ENCODE measurements around the gene ARHGDIA. TPM values are rescaled to one million over a fixed set of nuclear protein-coding genes. Genes with fewer than 3 reads are reported as not detected.

Gene ARHGDIA
- total RNA-seq, 1 experiment from 2014 or later = 667 TPM

DNA sequence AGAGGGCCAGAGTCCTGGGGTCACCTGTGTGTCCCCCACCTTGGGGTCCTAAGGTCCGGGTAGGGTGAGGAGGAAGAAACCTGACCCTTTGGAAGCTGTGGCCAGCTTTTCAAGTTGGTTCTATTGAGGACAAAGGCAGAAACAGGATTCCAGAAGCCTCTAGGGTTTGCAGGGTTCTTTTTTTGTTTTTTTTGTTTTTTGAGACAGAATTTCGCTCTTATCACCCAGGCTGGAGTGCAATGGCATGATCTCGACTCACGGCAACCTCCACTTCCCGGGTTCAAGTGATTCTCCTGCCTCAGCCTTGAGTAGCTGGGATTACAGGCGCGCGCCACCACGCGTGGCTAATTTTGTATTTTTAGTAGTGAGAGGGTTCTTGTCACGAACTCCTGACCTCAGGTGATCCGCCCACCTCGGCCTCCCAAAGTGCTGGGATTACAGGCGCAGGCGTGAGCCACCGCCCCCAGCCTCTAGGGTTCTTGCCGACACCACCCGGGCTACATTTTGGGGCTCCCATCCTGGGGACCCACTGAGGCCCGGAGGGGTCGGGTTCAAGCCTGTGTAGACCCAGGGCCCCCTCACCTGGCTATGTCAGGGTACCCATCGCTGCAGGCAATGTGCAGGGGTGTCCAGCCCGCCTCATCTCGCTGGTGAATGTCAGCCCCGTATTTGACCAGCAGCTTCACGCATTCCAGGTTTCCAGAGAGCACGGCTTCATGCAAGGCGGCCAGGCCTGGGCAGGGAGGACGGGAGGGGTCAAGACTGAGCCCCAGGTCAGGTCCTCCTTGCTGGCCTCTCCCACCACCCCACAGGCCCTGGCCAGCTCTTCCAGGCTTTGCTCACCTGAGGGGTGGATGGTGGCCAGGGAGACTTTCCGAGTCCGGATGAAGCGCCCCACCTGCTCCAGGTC lies 37.0 kb downstream of the ARHGDIA start:
- DNase-seq (ENCODE audit: low spot score) = no peak
- H3K36me3 ChIP-seq (ENCODE audit: insufficient read depth, low read length, poor library complexity, severe bottlenecking) = no peaks in the 10 kb centered on the region
- H3K9me3 ChIP-seq (ENCODE audit: low read depth, low read length, poor library complexity, severe bottlenecking) = no peaks in the 10 kb centered on the region
- POLR2A ChIA-PET (ENCODE audit: low non-redundant PET) = interaction anchor here (0.6 kb wide), 1 partner anchor 216 kb away, joined by 3 read pairs; no protein-coding TSS in a partner anchor
- H3K4me3 ChIP-seq (ENCODE audit: low read depth, low read length, poor library complexity, severe bottlenecking) = peak overlapping the region; percentile 76
- no peak for TF ChIP-seq EZH2 (IDR thresholded peaks at IDR 0.05; ENCODE audit: borderline replicate concordance, low read depth, low read length, poor library complexity, severe bottlenecking)
- TF ChIP-seq, protein P1, sequence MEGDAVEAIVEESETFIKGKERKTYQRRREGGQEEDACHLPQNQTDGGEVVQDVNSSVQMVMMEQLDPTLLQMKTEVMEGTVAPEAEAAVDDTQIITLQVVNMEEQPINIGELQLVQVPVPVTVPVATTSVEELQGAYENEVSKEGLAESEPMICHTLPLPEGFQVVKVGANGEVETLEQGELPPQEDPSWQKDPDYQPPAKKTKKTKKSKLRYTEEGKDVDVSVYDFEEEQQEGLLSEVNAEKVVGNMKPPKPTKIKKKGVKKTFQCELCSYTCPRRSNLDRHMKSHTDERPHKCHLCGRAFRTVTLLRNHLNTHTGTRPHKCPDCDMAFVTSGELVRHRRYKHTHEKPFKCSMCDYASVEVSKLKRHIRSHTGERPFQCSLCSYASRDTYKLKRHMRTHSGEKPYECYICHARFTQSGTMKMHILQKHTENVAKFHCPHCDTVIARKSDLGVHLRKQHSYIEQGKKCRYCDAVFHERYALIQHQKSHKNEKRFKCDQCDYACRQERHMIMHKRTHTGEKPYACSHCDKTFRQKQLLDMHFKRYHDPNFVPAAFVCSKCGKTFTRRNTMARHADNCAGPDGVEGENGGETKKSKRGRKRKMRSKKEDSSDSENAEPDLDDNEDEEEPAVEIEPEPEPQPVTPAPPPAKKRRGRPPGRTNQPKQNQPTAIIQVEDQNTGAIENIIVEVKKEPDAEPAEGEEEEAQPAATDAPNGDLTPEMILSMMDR (conservative IDR thresholded peaks at IDR 0.05; ENCODE audit: low read depth, low read length) = no peak
- H3K27ac ChIP-seq (ENCODE audit: low read depth, low read length, poor library complexity, severe bottlenecking) = peak overlapping the region; percentile 98
- peaks cover 9% of the 10 kb centered on the region for H3K4me1 ChIP-seq (ENCODE audit: insufficient read depth, low read length, poor library complexity, severe bottlenecking)
- CTCF ChIA-PET = no interaction called here
- no peaks in the 10 kb centered on the region for H3K27me3 ChIP-seq (replicated peaks; ENCODE audit: insufficient read depth, low read depth, low read length, poor library complexity)
- intact Hi-C loops (cut with micrococcal nuclease; ENCODE audit: unreplicated experiment) = no loop called here
- BruUV-seq (replicated peaks) = no TSS peak

- no peak for TF ChIP-seq EZH2 (IDR thresholded peaks at IDR 0.05; ENCODE audit: borderline replicate concordance, low read depth, low read length, poor library complexity, severe bottlenecking)
- TF ChIP-seq, protein P1 (conservative IDR thresholded peaks at IDR 0.05; ENCODE audit: low read depth, low read length) = no peak
- H3K9me3 ChIP-seq (ENCODE audit: low read depth, low read length, poor library complexity, severe bottlenecking) = no peaks in the 10 kb centered on the region
- no peaks in the 10 kb centered on the region for H3K36me3 ChIP-seq (ENCODE audit: insufficient read depth, low read length, poor library complexity, severe bottlenecking)
- intact Hi-C loops (cut with micrococcal nuclease; ENCODE audit: unreplicated experiment) = no loop called here
- BruUV-seq (replicated peaks) = TSS peak; percentile 84
- DNase-seq (ENCODE audit: low spot score) = peak; percentile 97
- H3K4me3 ChIP-seq (ENCODE audit: low read depth, low read length, poor library complexity, severe bottlenecking) = peak within 1 kb of the TSS; percentile 86
- H3K27ac ChIP-seq (ENCODE audit: low read depth, low read length, poor library complexity, severe bottlenecking) = peak within 1 kb of the TSS; percentile 98
- CTCF ChIA-PET = no interaction called here
- H3K27me3 ChIP-seq (replicated peaks; ENCODE audit: insufficient read depth, low read depth, low read length, poor library complexity) = no peaks in the 10 kb centered on the region
- POLR2A ChIA-PET (ENCODE audit: low non-redundant PET) = interaction anchor here (0.6 kb wide), 1 partner anchor 528 kb away, joined by 4 read pairs; no protein-coding TSS in a partner anchor
- H3K4me1 ChIP-seq (ENCODE audit: insufficient read depth, low read length, poor library complexity, severe bottlenecking) = peaks cover 9% of the 10 kb centered on the region
Observed at GRCh38 chr17:81833160-81833920, 37.8 kb downstream of the ARHGDIA start, which contains the start of gene MCRIP1. Gene MCRIP1 (minus strand): TSS chr17:81833291. CDS start chr17:81824506, 8,785 bp downstream.

- Histone ChIP-seq H3K27ac (ENCODE audit: low read depth, low read length, poor library complexity, severe bottlenecking) (peak overlapping the region; percentile 84), H3K9me3 (ENCODE audit: low read depth, low read length, poor library complexity, severe bottlenecking) (no peaks in the 10 kb centered on the region), H3K4me1 (ENCODE audit: insufficient read depth, low read length, poor library complexity, severe bottlenecking) (peaks cover 9% of the 10 kb centered on the region), H3K36me3 (ENCODE audit: insufficient read depth, low read length, poor library complexity, severe bottlenecking) (no peaks in the 10 kb centered on the region), H3K27me3 (replicated peaks; ENCODE audit: insufficient read depth, low read depth, low read length, poor library complexity) (no peaks in the 10 kb centered on the region), H3K4me3 (ENCODE audit: low read depth, low read length, poor library complexity, severe bottlenecking) (peak overlapping the region; percentile 86)
- CTCF ChIA-PET = no interaction called here
- no TSS peak for BruUV-seq (replicated peaks)
- no peak for TF ChIP-seq EZH2 (IDR thresholded peaks at IDR 0.05; ENCODE audit: borderline replicate concordance, low read depth, low read length, poor library complexity, severe bottlenecking)
- TF ChIP-seq, protein P1 (conservative IDR thresholded peaks at IDR 0.05; ENCODE audit: low read depth, low read length) = no peak
- POLR2A ChIA-PET (ENCODE audit: low non-redundant PET) = no interaction called here
- intact Hi-C loops (cut with micrococcal nuclease; ENCODE audit: unreplicated experiment) = no loop called here
- peak; percentile 41 for DNase-seq (ENCODE audit: low spot score)
Observed at GRCh38 chr17:81832608-81833159, 38.5 kb downstream of the ARHGDIA start.

All from A673 (cell line).